ENCODE results near the gene TAAR1. TPM values are rescaled to one million over a fixed set of nuclear protein-coding genes. Genes with fewer than 3 reads are reported as not detected.

Gene TAAR1
- total RNA-seq, 1 experiment from 2014 or later = not detected

DNA sequence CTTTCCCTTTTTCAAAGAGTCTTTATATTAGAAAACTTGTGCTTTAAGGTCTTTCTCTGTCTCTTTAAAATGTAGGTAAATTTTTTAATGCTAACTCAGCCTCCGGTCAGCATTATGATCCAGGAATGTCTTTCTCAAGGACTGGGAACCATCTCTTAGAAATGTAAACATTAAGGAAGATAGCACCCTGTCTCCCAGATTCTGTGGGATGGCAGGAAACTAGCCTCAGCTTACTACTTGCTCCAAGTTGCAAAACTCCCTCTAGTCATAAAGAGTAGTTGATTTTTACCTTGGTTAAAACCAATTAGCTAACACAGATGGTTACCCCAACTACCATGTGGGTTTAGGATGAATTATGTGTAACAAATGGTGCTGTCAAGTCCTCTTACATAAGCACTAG, 4.7 kb upstream of the TAAR1 start (continued):
- TF ChIP-seq, protein P1, sequence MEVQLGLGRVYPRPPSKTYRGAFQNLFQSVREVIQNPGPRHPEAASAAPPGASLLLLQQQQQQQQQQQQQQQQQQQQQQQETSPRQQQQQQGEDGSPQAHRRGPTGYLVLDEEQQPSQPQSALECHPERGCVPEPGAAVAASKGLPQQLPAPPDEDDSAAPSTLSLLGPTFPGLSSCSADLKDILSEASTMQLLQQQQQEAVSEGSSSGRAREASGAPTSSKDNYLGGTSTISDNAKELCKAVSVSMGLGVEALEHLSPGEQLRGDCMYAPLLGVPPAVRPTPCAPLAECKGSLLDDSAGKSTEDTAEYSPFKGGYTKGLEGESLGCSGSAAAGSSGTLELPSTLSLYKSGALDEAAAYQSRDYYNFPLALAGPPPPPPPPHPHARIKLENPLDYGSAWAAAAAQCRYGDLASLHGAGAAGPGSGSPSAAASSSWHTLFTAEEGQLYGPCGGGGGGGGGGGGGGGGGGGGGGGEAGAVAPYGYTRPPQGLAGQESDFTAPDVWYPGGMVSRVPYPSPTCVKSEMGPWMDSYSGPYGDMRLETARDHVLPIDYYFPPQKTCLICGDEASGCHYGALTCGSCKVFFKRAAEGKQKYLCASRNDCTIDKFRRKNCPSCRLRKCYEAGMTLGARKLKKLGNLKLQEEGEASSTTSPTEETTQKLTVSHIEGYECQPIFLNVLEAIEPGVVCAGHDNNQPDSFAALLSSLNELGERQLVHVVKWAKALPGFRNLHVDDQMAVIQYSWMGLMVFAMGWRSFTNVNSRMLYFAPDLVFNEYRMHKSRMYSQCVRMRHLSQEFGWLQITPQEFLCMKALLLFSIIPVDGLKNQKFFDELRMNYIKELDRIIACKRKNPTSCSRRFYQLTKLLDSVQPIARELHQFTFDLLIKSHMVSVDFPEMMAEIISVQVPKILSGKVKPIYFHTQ (CRISPR knock-in tag; IDR thresholded peaks at IDR 0.05) = no peak
- TF ChIP-seq FOXP1 (CRISPR knock-in tag; IDR thresholded peaks at IDR 0.05; ENCODE audit: borderline replicate concordance) (no peak), ZMAT4 (CRISPR knock-in tag; IDR thresholded peaks at IDR 0.05) (no peak), HMGA2 (CRISPR knock-in tag; IDR thresholded peaks at IDR 0.05) (no peak), MXD4 (CRISPR knock-in tag; IDR thresholded peaks at IDR 0.05; ENCODE audit: borderline replicate concordance) (no peak)
- TF ChIP-seq, protein P2, sequence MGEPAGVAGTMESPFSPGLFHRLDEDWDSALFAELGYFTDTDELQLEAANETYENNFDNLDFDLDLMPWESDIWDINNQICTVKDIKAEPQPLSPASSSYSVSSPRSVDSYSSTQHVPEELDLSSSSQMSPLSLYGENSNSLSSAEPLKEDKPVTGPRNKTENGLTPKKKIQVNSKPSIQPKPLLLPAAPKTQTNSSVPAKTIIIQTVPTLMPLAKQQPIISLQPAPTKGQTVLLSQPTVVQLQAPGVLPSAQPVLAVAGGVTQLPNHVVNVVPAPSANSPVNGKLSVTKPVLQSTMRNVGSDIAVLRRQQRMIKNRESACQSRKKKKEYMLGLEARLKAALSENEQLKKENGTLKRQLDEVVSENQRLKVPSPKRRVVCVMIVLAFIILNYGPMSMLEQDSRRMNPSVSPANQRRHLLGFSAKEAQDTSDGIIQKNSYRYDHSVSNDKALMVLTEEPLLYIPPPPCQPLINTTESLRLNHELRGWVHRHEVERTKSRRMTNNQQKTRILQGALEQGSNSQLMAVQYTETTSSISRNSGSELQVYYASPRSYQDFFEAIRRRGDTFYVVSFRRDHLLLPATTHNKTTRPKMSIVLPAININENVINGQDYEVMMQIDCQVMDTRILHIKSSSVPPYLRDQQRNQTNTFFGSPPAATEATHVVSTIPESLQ (CRISPR knock-in tag; IDR thresholded peaks at IDR 0.05) = no peak

GRCh38 chr6:132661906-132662305, 2.9 kb upstream of the TAAR1 start:
- TF ChIP-seq CDX4 (CRISPR knock-in tag; IDR thresholded peaks at IDR 0.05; ENCODE audit: borderline replicate concordance) (no peak), OVOL2 (CRISPR knock-in tag; IDR thresholded peaks at IDR 0.05; ENCODE audit: borderline replicate concordance) (no peak), E2F4 (CRISPR knock-in tag; IDR thresholded peaks at IDR 0.05; ENCODE audit: borderline replicate concordance, low read depth) (no peak), ZBTB21 (CRISPR knock-in tag; IDR thresholded peaks at IDR 0.05; ENCODE audit: borderline replicate concordance) (no peak), SMAD3 (CRISPR knock-in tag; IDR thresholded peaks at IDR 0.05; ENCODE audit: borderline replicate concordance) (no peak), NR3C1 (CRISPR knock-in tag; conservative IDR thresholded peaks at IDR 0.05; ENCODE audit: low read depth) (no peak), TCF7 (CRISPR knock-in tag; IDR thresholded peaks at IDR 0.05; ENCODE audit: low read depth) (no peak)
- TF ChIP-seq, protein P3, sequence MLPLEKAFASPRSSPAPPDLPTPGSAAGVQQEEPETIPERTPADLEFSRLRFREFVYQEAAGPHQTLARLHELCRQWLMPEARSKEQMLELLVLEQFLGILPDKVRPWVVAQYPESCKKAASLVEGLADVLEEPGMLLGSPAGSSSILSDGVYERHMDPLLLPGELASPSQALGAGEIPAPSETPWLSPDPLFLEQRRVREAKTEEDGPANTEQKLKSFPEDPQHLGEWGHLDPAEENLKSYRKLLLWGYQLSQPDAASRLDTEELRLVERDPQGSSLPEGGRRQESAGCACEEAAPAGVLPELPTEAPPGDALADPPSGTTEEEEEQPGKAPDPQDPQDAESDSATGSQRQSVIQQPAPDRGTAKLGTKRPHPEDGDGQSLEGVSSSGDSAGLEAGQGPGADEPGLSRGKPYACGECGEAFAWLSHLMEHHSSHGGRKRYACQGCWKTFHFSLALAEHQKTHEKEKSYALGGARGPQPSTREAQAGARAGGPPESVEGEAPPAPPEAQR (CRISPR knock-in tag; IDR thresholded peaks at IDR 0.05) = no peak
- Mint-ChIP-seq H3K27ac (no peak overlapping the region), H3K27me3 (ENCODE audit: low read depth) (no peaks in the 10 kb centered on the region), H3K9me3 (peaks cover 24% of the 10 kb centered on the region), H3K4me1 (peaks cover 22% of the 10 kb centered on the region), H3K36me3 (peaks cover 20% of the 10 kb centered on the region), H3K4me3 (no peak overlapping the region)
- CTCF ChIA-PET = no interaction called here
- ATAC-seq = no peak
- no peak for DNase-seq (ENCODE audit: low spot score)
- POLR2A ChIA-PET = no interaction called here

DNA sequence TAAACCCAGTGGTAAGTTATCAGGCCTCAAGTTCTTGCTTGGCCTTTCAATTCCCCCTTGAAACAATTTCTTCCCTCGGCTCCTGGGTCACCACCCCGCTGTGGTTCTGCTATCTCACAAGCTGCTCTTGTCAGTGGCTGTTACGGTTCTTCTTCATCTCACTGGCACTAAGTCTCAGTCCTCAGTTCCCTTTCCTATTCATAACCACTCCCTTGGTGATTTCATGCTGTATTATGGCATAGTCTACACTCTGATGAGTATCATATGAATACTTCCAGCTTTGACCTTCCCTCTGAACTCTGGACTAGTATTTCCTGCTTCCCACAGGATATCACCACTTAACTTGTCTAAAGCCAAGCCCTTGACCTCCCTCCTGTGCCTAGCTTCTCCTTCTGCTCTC, 7.9 kb downstream of the TAAR1 start:
- no peaks in the 10 kb centered on the region for H3K27me3 Mint-ChIP-seq (ENCODE audit: low read depth)
- no peak overlapping the region for H3K4me3 Mint-ChIP-seq
- H3K36me3 Mint-ChIP-seq = no peaks in the 10 kb centered on the region
- ATAC-seq = no peak
- H3K4me1 Mint-ChIP-seq = peaks cover 3% of the 10 kb centered on the region; the same call in 1 of the 2 replicates
- ChIA-PET CTCF (no interaction called here), POLR2A (no interaction called here)
- DNase-seq (ENCODE audit: low spot score) = no peak
- H3K9me3 Mint-ChIP-seq = no peaks in the 10 kb centered on the region
- no peak overlapping the region for H3K27ac Mint-ChIP-seq
- TF ChIP-seq ZNF232 (CRISPR knock-in tag; IDR thresholded peaks at IDR 0.05) = no peak
- no peak for TF ChIP-seq USF2 (CRISPR knock-in tag; IDR thresholded peaks at IDR 0.05)
- TF ChIP-seq ATF3 (CRISPR knock-in tag; conservative IDR thresholded peaks at IDR 0.05) = no peak
- TF ChIP-seq ATF1 (CRISPR knock-in tag; IDR thresholded peaks at IDR 0.05) = no peak
- TF ChIP-seq ZBTB43 (CRISPR knock-in tag; IDR thresholded peaks at IDR 0.05) = no peak
- no peak for TF ChIP-seq CREM (CRISPR knock-in tag; IDR thresholded peaks at IDR 0.05)

Measured in WTC11 (cell line).